ENCODE measurements around the gene DTD1.
A peak's percentile ranks its signal among the peaks of the same experiment; 100 is the strongest.
"Not testable (repeated sequence)": the region's sequence is repeated elsewhere in the genome, so short reads cannot be mapped to it uniquely, and the experiment has no call there.

The DTD1 gene

DNA sequence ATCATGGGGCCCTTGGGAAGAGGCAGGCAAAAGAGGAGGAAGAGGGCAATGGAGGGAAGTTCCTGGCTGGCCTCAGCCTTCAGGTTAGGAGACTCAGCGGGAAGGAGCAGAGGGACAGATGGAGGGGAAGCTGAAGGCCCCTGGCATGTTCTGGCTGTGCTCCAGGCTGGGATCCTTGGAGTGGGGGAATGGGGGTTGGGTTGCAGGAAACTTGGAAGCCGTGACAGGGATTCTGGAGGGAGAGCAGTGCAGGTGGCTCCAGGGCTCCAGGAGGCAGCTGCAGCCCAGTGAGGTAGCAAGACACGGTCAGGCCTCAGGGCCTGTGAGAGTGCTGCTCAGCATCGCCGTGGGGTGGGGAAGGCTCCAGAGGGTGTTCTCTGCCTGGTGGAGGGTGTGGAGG is 161.1 kb downstream of the DTD1 start:
- DNase-seq = no peak

DNA sequence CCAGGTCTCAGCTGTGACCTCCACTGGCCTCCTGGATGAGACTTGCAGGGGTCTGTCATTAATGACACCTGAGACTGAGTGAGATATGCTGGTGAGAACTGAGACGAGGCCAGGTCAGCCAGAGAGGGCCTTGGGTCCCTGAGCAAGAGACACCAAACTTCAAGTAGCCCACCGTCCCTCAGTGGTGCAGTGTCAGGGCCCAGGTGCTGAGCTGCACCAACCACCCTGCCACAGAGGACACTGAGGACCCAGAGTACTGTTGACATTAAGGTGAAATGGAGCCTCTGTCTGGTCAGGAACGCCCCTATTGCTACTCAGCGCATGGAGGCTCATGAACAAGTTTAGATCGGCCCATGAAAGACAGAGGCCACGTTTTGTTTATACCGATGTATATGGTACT is 161.7 kb downstream of the DTD1 start:
- no peak for DNase-seq

DNA sequence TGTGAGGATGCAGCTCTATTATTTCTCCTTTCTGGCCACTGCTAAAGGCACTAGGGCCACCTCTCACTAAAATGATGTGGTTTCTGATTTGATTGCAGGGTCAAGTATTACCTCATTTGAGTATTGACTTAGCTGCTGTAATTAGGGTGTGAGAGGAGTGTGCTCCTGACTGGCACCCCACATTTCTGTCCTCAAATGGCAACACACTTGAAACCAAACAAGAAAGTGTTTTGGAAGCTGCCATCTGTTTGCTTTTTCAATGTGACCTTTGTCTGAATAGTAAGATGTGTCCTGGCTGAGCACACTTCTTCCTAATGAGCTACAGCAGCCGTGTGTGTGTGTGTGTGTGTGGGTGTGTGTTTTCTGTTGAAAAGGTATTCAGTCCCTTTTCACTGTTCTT is 162.9 kb downstream of the DTD1 start:
- DNase-seq = peak; percentile 26

DNA sequence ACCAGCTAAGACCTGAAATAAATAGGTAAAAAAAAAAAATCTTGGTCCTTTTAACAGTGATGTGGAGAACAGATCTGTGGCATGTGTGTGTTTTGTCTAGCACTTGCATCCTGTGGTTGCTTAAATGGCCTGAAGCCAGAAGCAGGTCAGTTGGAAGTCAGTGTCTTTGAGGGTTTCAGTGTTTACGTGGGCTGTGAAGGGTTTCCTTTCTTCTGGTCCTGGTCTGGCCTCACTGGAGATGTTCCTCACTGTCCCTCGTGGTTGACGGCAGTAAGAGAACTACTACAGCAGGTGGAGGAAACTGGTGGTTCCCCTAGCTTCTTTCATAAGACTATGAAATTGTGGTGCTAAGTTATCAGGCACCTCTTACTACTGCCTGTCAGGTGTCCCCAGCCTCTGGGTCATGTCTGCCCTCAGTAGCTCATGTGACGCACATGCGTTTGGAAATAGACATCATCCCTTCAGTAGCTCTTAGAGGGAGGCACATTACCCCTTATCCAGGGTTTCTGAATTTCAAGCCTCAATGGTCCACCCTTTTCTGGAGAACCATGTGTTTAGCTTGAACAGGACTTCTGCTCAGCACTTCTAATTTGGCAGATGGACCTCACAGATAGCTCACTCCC is 166.3 kb downstream of the DTD1 start:
- no peak for DNase-seq

DNA sequence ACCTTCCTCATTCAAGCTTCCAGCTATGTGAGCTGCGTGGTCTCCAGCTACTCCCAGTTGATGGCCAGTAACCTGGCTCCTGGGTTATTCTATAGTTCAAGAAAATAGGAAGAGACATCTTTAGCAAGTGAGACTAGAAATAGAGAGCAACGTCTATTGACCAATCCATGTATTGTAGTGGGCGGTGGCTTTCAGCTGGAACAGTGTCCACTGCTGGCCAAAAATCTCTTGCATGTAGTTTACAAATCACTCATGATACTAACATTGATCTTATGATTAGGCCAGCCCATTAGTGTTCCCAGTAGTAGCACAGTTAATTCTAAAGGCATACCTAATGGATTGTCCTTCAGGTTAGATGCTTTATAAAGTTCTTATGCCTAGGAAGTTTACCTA is 166.8 kb downstream of the DTD1 start:
- DNase-seq = no peak

DNA sequence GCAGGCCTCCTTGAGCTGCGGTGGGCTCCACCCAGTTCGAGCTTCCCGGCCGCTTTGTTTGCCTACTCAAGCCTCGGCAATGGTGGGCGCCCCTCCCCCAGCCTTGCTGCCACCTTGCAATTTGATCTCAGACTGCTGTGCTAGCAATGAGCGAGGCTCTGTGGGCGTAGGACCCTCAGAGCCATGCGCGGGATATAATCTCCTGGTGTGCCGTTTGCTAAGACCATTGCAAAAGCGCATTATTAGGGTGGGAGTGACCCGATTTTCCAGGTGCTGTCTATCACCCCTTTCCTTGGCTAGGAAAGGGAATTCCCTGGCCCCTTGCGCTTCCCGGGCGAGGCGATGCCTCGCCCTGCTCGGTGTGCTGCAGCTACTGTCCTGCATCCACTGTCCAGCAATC is 173.0 kb downstream of the DTD1 start:
- DNase-seq = not testable (repeated sequence)

DNA sequence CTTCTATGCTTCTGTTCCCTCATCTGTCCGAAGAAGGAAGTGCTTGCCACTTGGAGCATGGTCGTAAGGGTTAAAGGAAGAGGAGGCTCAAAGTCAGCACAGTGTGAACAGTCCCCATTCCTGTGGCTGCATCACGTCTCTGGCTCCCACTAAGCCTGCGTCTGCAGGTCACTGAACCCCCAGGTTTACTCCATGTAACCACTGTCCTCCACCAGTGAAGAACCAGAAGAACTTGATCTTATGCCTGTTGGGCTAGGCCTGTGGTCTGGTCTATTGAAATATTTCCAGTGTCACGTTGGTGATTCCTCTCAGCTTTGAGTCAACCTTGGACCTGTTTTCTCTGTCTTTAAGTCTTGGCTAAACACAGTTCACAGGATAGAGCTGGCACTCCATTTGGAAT is 179.8 kb downstream of the DTD1 start:
- no peak for DNase-seq

DNA sequence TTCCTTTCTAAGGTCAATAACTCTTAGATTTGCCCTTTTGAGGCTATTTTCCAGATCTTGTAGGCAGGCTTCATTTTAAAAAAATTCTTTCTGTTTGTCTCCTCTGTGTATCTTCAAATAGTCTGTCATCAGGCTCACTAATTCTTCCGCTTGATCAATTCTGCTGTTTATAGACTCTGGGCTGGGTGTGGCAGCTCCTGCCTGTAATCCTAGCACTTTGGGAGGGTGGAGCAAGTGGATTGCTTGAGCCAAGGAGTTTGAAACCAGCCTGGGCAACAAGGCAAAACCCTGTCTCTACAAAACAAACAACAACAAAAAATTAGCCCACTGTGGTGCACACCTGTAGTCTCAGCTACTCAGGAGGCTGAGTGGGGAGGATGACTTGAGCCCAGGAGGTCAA is 185.7 kb downstream of the DTD1 start:
- no peak for DNase-seq

DNA sequence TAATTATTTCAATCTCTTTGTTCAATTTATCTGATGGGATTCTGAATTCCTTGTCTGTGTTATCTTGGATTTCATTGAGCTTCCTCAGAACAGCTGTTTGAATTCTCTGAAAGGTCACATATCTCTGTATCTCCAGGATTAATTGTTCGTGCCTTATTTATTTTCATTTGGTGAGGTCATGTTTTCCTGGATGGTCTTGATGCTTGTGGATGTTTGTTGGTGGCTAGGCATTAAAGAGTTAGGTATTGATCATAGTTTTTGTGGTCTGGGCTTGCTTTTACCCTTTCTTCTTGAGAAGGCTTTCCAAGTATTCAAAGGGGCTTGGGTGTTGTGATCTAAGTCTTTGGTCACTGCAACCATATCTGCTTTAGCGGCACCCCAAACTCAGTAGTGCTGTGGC is 186.4 kb downstream of the DTD1 start:
- DNase-seq = no peak

DNA sequence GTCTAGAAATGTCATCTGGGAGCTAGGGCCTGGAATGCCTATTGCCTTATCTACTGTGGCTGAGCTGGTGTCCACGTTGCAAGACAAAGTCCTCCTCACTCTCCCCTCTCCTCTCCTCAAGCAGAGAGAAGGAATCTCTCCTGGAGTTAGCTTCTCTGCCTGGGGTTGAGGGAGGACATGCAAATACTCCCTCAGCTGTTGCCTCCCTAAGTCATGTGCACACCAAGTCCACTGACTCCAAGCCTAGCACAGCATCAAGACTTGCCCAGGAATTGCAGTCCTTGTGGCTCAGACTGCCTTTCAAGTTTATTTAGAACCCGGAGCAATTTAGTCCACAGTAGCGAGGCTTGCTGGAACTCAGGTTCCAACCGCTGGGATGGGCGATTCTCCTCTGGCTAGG is 187.8 kb downstream of the DTD1 start:
- no peak for DNase-seq

DNA sequence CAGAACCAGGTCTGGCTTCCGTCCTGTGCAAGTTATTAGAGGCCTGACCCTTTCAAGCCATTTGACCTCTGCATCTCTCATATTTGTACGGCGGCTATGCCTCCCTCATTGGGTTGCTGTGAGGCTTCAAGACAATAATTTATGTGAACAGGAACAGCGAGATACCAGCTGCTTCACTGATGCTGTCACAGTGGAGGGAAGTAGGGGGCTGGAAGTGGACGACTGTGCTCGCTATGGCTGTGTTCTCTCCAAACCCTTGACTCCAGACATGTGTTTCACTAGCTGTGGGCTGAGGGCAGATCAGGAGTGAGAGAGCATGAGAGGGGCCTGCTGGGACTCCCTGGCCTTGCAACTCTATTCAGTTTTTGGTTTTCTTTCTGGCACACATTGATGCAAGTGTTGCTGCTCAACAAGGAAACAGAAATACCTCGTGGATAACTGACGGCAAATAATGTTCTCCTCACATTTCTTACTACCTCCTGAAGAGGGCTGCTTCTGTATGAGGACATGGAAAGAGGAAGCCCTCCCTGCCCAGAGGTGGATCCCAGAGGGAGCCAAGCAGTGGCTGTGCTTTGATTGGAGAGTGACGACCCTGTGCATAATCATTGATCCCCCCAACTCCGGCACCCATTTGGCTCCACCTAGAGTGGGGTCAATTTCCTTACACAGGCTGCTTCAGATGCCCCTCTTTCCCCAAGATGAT is 191.0 kb downstream of the DTD1 start:
- DNase-seq = no peak

DNA sequence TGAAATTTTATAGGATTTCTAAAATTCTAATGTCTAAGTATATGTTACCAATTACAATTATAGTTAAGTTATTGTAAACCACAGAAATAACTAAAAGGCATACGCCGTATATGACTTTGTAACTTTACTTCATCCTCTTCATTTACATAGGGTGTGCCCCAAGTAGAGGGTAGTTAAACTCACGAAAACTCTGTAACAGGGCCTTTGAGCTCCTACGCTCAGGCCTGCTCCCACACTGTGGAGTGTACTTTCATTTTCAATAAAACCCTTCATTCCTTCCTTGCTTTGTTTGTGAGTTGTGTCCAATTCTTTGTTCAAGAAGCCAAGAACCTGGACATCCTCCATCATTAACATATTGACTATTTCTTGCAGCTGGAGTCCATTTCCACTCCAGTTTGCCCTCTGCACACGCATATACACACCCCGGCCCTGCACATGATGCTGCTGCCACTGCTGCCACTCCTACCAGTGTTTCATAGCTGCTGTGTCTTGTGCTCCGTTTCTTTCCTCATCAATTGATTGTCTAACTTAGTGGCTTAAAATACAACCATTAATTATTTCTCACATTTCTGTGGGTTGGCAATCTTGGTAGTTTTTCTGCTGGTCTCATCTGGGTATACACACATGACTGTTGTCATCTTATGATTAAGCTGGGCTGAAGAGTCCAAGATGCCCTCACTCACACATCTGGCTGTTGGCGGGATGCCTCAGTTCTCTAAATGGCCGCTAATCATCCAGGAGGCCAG is 192.7 kb downstream of the DTD1 start:
- no peak for DNase-seq

DNA sequence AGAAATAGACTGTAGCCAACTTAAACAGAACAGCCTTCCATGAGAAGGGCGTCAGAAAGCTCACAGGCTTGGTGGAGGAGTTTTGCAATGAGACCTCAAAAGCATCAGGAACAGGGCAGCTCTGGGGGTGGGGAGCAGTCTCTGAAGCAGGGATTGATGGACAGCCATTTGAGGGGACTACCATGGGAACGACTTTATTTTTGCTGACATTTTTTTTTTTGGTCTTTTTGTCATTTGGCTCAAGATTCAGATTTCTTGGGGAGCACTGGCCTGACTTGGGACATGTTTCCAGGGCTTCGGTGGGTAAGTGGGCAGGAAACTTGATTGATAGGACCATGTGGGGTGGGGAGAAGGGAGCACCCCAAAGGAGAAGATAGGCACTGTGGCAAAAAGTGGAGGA is 193.7 kb downstream of the DTD1 start:
- DNase-seq = no peak

DNA sequence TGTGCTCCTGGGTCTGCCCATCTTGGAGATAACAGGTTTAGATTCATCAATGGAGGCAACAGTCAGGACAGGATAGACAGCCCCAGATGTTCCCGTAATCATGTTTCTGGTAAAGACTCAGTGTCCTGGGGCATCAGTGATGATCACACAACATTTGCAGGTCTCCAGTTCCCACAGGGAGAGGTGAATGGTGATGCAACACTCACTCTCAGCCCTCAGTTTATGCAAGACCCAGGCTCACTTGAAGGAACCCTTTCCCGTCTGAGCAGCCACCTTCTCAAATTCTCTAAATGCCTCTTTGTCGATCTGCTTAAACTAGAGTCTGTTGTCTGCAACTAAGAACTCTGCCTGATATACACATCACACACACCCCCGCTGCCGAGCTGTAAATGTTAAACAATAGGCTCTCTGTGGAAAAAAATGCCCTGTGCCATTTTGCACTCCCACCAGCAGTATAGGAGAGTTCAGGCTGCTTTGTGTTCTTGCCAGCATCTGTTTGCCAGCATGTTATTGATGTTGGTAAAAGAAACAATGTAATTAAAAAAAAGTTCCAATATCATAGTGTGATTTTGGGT is 195.6 kb downstream of the DTD1 start:
- no peak for DNase-seq

DNA sequence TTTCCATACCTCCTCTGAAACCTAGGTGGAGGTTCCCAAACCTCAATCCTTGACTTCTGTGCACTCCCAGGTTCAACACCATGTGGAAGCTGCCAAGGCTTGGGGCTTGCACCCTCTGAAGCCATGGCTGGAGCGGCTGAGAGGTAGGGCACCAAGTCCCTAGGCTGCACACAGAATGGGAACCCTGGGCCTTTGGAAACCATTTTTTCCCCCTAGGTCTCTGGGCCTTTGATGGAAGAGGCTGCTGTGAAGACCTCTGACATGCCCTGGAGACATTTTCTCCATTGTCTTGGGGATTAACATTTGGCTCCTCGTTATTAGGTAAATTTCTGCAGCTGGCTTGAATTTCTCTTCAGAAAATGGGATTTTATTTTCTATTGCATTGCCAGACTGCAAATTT is 199.2 kb downstream of the DTD1 start:
- not testable (repeated sequence) for DNase-seq

DNA sequence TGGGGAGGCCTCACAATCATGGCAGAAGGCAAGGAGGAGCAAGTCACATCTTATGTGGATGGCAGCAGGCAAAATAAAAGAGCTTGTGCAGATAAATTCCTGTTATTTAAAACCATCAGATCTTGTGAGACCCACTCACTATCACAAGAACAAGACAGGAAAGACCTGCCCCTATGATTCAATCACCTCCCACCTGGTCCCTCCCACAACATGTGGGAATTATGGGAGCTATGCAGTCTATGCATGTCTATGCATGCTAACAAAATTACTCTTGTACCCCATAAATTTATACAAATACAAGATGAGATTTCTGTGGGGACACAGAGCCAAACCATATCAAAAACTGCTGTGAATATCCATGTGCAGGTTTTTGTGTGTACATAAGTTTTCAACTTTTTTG is 200.2 kb downstream of the DTD1 start:
- DNase-seq = no peak

DNA sequence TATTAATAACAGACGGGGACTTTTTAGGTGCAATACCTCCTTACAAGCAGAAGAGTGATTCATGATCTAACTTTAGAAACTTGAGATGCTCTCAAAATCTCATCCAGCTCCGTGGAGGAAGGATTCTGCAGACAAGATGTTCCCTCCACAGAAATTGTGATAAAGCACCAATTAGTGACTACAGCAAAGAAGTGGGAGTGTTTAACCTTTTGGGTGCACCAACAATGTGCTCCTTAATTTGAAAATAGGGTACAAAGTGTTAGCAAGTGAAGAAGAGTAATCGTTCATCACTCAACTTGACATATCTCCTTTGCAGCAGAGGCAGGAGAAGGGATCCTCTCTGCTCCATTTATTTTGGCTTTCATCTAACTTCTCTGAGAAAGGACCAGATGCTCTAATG is 202.9 kb downstream of the DTD1 start:
- DNase-seq = no peak

DNA sequence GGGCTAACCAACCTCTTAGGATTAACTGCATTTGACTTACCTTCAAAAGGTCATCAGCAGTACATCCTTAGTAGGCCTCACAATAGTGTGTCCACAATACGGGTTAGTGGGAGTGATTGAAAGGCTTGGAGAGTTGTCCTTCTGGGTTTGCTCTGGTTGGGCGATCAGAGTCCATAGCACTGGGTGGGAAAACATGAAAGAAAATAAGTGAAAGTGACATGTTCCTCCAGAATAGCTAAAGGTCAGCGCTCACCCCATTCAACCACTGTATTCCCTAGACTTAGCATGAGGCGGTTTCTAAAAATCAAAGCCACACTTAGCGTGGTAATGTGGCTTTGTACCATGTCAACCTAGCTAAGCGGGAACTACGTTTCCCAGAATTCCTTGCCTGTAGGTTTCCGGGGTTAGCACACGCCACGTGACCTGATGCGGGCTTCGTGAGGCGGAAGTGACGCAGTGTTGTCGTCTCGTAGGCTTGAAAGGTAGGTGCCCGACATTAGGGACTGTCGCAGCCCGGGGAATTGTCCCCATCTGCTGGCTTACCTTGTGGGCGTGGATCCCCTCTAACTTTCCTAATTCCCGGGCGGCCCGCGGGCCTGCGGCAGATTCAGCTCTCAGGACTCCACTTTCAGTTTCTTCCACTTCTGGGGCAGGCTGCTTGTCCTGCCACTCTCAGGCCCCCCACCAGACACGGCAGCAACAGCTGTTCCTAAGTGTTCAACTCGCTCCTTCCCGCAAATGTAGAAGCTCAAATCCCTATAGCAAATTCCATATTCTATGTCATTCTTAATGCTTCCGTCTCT is 206.0 kb downstream of the DTD1 start:
- DNase-seq = peak; percentile 96

DNA sequence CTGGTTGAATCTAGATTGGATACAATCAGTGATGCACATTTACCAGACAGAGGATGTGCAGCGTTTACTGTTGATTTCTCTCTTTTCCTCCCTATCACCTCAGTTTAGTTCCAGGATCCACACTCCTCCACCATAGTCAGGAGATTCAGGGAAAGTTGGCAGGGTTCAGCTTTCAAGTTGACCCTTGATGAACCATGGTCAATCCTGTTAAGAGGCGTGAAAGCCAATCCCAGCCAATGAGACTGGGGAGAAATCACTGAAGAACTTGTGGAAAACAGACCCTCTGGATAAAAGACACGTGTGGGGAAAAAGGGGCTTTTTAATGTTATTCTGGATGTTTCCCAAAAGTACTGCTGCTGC is 206.6 kb downstream of the DTD1 start:
- DNase-seq = no peak

DNA sequence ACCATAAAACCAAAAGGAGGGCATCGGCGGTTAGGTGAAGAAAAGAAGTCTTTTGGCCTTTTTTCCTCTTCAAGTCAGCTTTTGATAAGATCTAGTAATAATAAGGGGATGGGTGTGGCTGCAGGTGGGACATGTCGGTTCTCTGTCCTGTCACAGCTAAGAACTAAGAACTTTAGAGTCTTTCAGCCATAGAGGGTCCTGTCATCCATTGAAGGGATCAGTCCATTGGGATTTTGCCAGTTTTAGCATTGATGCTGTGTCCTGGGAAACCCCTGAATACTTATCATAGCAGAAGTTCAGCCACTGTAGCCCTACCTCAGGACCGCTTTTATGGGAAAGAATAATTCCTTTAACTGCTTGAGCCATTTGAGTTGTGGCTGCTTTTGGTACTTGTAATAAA is 207.5 kb downstream of the DTD1 start:
- DNase-seq = no peak

DNA sequence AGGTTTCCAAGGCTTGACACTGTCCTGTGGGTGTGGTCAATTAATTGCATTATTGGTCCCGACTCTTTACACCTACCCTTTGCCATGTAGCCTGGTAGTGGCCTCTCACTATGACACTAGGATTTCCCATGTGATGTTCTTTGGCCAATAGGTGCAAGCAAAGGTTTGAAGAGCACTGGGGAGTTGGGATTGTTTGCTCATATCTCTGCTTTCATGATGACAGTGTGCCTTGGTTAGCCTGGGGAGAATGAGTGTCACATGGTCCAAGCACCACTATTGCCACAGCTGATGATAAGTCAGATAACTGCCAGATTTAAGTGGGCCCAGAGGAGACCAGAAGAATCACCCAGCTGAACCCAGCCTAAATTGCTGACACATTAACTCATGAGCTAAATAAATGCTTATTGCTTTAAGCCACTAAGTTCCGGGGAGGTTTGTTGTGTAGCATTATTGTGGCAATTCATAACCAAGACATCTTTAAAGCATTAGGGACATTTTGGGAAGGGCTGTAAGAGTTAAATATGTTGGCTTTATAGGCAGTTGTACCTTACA is 208.5 kb downstream of the DTD1 start:
- DNase-seq = no peak

DNA sequence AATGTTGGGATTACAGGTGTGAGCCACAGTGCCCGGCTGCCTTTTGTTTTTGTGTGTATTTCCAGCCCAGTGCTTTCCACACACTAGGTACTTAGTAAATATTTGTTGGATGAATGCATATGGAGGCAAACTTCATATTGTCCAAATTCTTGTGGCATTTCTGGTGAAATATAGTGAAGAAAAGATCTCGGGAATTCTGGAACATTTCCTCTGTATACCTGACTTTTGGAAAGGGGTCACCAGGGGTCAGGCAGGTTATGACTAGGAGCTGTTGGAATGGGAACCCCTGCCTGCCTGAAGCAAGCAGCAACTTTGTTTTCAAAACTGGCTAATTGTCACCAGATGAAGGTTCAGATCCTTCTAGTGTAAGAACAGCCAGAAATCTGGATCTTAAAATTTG is 213.7 kb downstream of the DTD1 start:
- DNase-seq = no peak
